ENCODE measurements around the gene AFAP1.

AFAP1 gene

GRCh38 chr4:7771541-7772507 lies 167.8 kb downstream of the AFAP1 start:
- no peak overlapping the region for H3K27ac ChIP-seq
- no peak overlapping the region for H3K4me3 ChIP-seq

GRCh38 chr4:7771056-7771455 lies 168.6 kb downstream of the AFAP1 start:
- Histone ChIP-seq H3K4me3 (no peak overlapping the region), H3K27ac (no peak overlapping the region)

GRCh38 chr4:7770224-7771050 lies 169.2 kb downstream of the AFAP1 start:
- no peak overlapping the region for H3K27ac ChIP-seq
- no peak overlapping the region for H3K4me3 ChIP-seq

DNA sequence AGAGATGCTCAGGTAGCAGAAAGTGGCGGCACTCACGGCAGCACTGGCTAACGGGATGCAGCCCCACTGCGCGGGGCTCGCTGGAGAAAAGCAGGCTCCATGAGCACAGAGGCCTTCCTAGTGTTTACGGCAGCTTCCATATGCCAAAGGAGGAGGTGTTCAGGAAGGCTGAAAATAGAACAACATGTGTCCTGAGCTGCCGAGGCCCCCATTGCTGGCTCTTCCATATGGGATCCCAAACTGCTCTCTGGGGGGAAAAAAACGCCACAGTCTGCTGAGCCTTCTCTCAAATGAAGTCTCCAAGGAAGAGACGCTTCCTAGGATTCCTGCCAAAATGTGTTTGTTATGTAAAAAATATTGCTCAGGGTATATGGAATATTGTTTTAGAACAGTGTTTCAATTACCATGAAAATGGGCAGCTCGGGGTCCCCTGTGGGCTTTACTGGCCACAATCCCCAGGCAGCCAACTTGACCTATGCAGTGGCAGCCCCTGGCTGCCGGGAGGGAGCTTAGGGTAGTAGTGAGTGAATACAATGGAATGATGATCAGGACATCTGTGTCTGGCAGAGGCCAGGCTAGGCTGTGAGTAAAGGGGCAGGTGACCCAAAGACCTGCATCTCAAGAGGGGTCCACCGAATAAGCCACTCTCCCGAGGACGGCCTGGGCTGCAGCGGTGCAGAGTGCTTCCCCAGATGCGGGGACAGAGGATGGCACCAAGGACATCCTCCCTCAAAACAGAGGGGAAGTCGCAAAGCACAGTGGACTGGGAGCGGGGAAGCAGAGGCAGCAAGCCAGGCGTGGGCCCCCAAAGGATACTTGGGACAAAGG lies 170.1 kb downstream of the AFAP1 start:
- H3K4me3 ChIP-seq, result no peak overlapping the region
- no peak overlapping the region for H3K27ac ChIP-seq

DNA sequence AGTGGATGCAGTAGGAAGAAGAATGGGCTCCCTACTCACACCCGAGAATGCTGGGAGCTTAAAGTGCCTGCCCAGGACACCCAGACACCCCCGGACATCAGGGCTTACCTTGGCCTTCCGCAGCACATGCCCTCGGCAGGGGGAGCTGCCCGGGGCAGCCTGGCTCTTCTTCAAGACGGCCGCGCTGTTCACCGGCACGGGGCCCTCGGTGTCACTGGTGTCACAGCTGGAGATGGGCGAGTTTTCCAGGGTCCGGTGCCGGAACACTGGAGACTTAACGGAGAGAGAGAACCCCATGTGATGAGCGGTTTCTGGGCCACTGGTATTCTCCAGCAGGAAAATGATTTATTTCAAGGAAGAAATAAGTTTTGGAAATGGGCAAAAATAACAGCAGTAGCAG lies 170.9 kb downstream of the AFAP1 start:
- no peak overlapping the region for H3K4me3 ChIP-seq
- no peak overlapping the region for H3K27ac ChIP-seq

- no peak overlapping the region for H3K27ac ChIP-seq
- H3K4me3 ChIP-seq, result no peak overlapping the region
These were observed 171.7 kb downstream of the AFAP1 start for GRCh38 chr4:7767966-7768365.

- Histone ChIP-seq H3K4me3 (no peak overlapping the region), H3K27ac (no peak overlapping the region)
These were observed 172.1 kb downstream of the AFAP1 start for GRCh38 chr4:7767526-7767925.

- H3K4me3 ChIP-seq, result no peak overlapping the region
These were observed 172.9 kb downstream of the AFAP1 start for GRCh38 chr4:7766661-7767345.

DNA sequence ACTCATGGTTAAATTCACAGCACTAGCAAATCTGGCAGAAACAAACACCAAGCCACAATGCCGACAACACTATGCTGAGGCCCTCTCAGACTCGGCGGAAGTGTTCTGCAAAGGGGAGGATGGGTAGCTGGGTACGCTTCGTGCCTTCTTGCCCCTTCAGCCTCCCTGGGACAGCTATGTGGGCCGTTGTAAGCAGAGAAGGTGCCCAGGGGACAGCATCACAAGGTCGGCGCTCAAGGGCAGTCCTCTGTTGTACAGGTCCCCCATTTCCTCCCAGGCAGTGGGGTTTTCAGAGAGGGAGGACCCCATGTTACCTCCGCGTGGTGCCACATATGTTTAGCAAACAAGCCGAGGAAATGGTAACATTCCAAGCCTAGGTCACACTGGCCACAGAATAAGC lies 173.6 kb downstream of the AFAP1 start:
- no peak overlapping the region for H3K27ac ChIP-seq
- no peak overlapping the region for H3K4me3 ChIP-seq

More at GRCh38 chr4:7766661-7767345, 172.9 kb downstream of the AFAP1 start:
- no peak overlapping the region for H3K27ac ChIP-seq

DNA sequence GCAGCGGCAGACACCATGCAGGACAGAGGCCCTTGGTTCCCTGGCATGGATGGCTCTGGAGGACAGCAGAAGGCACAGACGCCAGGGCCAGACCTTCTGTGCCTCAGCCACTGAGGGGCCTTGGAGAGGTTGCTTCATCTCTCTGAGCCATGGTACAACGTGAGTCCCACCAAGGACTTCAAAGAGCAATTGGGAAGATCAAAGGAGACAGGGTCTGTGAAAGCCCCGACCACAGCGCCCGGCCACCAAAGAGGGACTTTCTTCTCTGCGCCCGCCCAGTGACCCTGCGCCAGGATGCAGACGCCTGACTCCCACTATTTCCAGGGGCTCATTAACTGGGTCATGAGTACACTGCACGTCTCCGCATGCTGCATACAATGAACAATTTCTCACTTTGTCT lies 174.0 kb downstream of the AFAP1 start:
- no peak overlapping the region for H3K27ac ChIP-seq

GRCh38 chr4:7764466-7764865 lies 175.2 kb downstream of the AFAP1 start:
- H3K4me3 ChIP-seq, result no peak overlapping the region
- H3K27ac ChIP-seq, result no peak overlapping the region

More for the DNA sequence above, 174.0 kb downstream of the AFAP1 start:
- no peak overlapping the region for H3K4me3 ChIP-seq

DNA sequence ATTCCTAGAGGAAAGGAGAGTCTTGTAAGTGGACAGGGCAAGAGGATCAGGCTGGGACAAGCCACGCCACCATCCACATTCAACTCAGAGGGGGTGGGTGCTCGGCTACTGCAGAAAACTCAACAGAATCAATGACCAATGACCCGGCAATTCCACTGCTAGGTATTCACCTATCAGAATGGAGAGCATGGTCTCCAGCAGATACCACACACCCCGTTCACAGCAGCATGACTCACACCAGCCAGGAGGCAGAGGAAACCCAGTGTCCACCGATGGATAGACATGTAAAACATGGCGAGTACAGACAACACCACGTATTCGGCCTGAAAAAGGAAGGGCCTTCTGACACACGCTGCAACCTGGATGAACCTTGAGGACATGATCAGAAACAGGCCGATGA lies 175.9 kb downstream of the AFAP1 start:
- Histone ChIP-seq H3K27ac (no peak overlapping the region), H3K4me3 (no peak overlapping the region)

GRCh38 chr4:7763106-7763505 lies 176.6 kb downstream of the AFAP1 start:
- no peak overlapping the region for H3K4me3 ChIP-seq
- H3K27ac ChIP-seq, result no peak overlapping the region

GRCh38 chr4:7762376-7763030 lies 177.2 kb downstream of the AFAP1 start:
- Histone ChIP-seq H3K27ac (peak overlapping the region in 2 of 21 experiments; percentile 4 to 22), H3K4me3 (no peak overlapping the region)

GRCh38 chr4:7761720-7762119 lies 177.9 kb downstream of the AFAP1 start:
- Histone ChIP-seq H3K27ac (peak overlapping the region in 1 of 21 experiments; percentile 4), H3K4me3 (no peak overlapping the region)

DNA sequence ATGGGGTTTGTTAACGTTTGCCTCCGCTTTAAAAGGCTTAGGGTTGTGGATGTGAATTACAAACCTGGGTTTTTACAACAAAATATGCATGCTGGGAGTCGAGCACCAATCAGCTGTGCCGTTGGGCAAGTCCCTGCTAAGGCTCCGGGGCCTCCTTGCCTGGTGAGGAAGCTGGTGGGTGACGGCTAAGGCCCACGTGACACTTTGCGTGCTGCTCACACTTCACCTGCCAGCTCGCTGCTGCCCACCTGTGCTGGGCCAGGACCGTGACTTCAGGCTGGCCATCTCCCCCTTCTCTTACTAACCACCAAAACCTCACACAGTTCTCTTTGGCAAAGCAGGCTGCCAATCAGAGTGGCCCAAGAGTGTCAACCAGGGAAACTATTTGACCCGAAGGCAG lies 178.3 kb downstream of the AFAP1 start:
- H3K27ac ChIP-seq, result no peak overlapping the region
- no peak overlapping the region for H3K4me3 ChIP-seq

GRCh38 chr4:7760706-7761105 lies 179.0 kb downstream of the AFAP1 start:
- Histone ChIP-seq H3K27ac (peak overlapping the region in 2 of 21 experiments; percentile 78 to 83), H3K4me3 (no peak overlapping the region)

- peak overlapping the region in 6 of 21 experiments; percentile 2 to 83 (median 74) for H3K27ac ChIP-seq
- H3K4me3 ChIP-seq, result no peak overlapping the region
These were observed 179.4 kb downstream of the AFAP1 start for GRCh38 chr4:7760228-7760627.

- Histone ChIP-seq H3K27ac (peak overlapping the region in 8 of 21 experiments; percentile 2 to 83 (median 71)), H3K4me3 (peak overlapping the region in 1 of 7 experiments; percentile 2)
These were observed 180.0 kb downstream of the AFAP1 start for GRCh38 chr4:7759635-7760034.

Measured in skin epidermis (tissue), 12 donors.